CD14-positive monocyte (primary cell): Measurements from ENCODE around the gene SYTL3. TPM values are rescaled to one million over a fixed set of nuclear protein-coding genes. Genes with fewer than 3 reads are reported as not detected.

ENCODE experiments used
- DNase-seq, 3 donors: peaks; one replicate each; pipeline ENCODE4 v3.0.0-alpha.2; 2011 to 2022
- H2AFZ ChIP-seq: 2 replicates; pipeline ENCODE4 v1.6.0; 2012; ENCODE audit warnings: mild to moderate bottlenecking, low read depth, low read length, inconsistent platforms; ENCODE audit not compliant: insufficient read depth, poor library complexity, severe bottlenecking
- H3K27ac ChIP-seq, 2 donors: 1 replicate in 1 of 2; 2 replicates in 1 of 2; pipeline ENCODE4 v1.5.1; 2012 to 2013; ENCODE audit warnings: low read length in 2 of 2, control low read depth in 1 of 2, inconsistent platforms in 1 of 2, low read depth in 1 of 2, mild to moderate bottlenecking in 1 of 2
- H3K27me3 ChIP-seq, 2 donors: one replicate each; pipeline versions ENCODE4 v1.6.0 to v1.6.1; 2011 to 2013; ENCODE audit warnings: low read length in 2 of 2; ENCODE audit not compliant: control insufficient read depth in 2 of 2, insufficient read depth in 2 of 2
- H3K36me3 ChIP-seq, 2 donors: replicated peaks in 1 of 2; 1 replicate in 1 of 2; 2 replicates in 1 of 2; pipeline versions ENCODE4 v1.5.1 to v1.6.1; 2012 to 2013; ENCODE audit warnings: low read length in 2 of 2, control low read depth in 1 of 2, inconsistent platforms in 1 of 2, mild to moderate bottlenecking in 1 of 2; ENCODE audit not compliant: insufficient read depth in 2 of 2, control insufficient read depth in 1 of 2
- H3K4me1 ChIP-seq, 2 donors: 1 replicate in 1 of 2; 2 replicates in 1 of 2; pipeline versions ENCODE4 v1.5.1 to v1.6.1; 2012 to 2013; ENCODE audit warnings: low read length in 2 of 2, control low read depth in 1 of 2, inconsistent platforms in 1 of 2, mild to moderate bottlenecking in 1 of 2, moderate library complexity in 1 of 2; ENCODE audit not compliant: insufficient read depth in 2 of 2, control insufficient read depth in 1 of 2
- H3K4me2 ChIP-seq: replicated peaks from 2 replicates; pipeline ENCODE3; 2012; ENCODE audit warnings: low read length, moderate library complexity, mild to moderate bottlenecking; ENCODE audit not compliant: poor library complexity, severe bottlenecking; ENCODE audit errors: extremely low read depth
- H3K4me3 ChIP-seq, 3 experiments: fragments of 200-600 bp in 1 of 3; sonication (generic) in 1 of 3; replicated peaks in 1 of 3; 1 replicate in 2 of 3; 2 replicates in 1 of 3; pipeline ENCODE4 v1.5.1; 2011 to 2013; ENCODE audit warnings: low read length in 3 of 3, mild to moderate bottlenecking in 3 of 3, control low read depth in 2 of 3, low read depth in 2 of 3, inconsistent platforms in 1 of 3, moderate library complexity in 1 of 3
- H3K79me2 ChIP-seq: 2 replicates; pipeline ENCODE4 v1.6.0; 2012; ENCODE audit warnings: mild to moderate bottlenecking, control low read depth, inconsistent platforms, low read length, moderate library complexity; ENCODE audit not compliant: insufficient read depth
- H3K9ac ChIP-seq: 2 replicates; pipeline ENCODE4 v1.6.0; 2017; ENCODE audit warnings: low read length, mild to moderate bottlenecking; ENCODE audit not compliant: insufficient read depth, poor library complexity, severe bottlenecking
- H3K9me3 ChIP-seq, 2 donors: replicated peaks in 1 of 2; 1 replicate in 1 of 2; 2 replicates in 1 of 2; pipeline versions ENCODE4 v1.5.1 to v1.6.1; 2012 to 2013; ENCODE audit warnings: low read length in 2 of 2, control low read depth in 1 of 2; ENCODE audit not compliant: control insufficient read depth in 1 of 2, insufficient read depth in 1 of 2
- H4K20me1 ChIP-seq: 2 replicates; pipeline ENCODE4 v1.6.0; 2012; ENCODE audit warnings: mild to moderate bottlenecking, low read length, control low read depth, moderate library complexity; ENCODE audit not compliant: insufficient read depth
- H3K27ac Mint-ChIP-seq, 7 donors: one replicate each; pipeline ENCODE4 v1.8.0; 2020; ENCODE audit warnings: mild to moderate bottlenecking in 7 of 7, mixed read lengths in 7 of 7, moderate library complexity in 6 of 7, inconsistent platforms in 2 of 7
- H3K27me3 Mint-ChIP-seq, 3 donors: one replicate each; pipeline ENCODE4 v1.8.0; 2021 to 2022; ENCODE audit warnings: low read depth in 3 of 3, mild to moderate bottlenecking in 3 of 3, mixed read lengths in 3 of 3, moderate library complexity in 3 of 3, inconsistent platforms in 1 of 3
- H3K36me3 Mint-ChIP-seq, 2 donors: one replicate each; pipeline ENCODE4 v1.8.0; 2020; ENCODE audit warnings: mixed read lengths in 2 of 2, inconsistent platforms in 1 of 2, mild to moderate bottlenecking in 1 of 2
- H3K4me1 Mint-ChIP-seq: one replicate; pipeline ENCODE4 v1.8.0; 2020; ENCODE audit warnings: mild to moderate bottlenecking, mixed read lengths
- H3K4me3 Mint-ChIP-seq, 2 donors: one replicate each; pipeline ENCODE4 v1.8.0; 2020; ENCODE audit warnings: mild to moderate bottlenecking in 2 of 2, mixed read lengths in 2 of 2, moderate library complexity in 1 of 2
- H3K9me3 Mint-ChIP-seq, 7 donors: one replicate each; pipeline ENCODE4 v1.8.0; 2020 to 2022; ENCODE audit warnings: mixed read lengths in 7 of 7, mild to moderate bottlenecking in 6 of 7, moderate library complexity in 6 of 7, inconsistent platforms in 2 of 7
- CTCF ChIP-seq: fragments of 200-600 bp; IDR thresholded peaks from one replicate; pipeline ENCODE4 v1.8.0; 2022; ENCODE audit warnings: antibody characterized with exemption, mild to moderate bottlenecking
- WGBS: methylation state at CpG from one replicate; pipeline ENCODE4 v1.1.5; 2013; ENCODE audit warnings: missing lambda C conversion rate; ENCODE audit not compliant: insufficient coverage; 5-methylcytosine and 5-hydroxymethylcytosine counted together
- intact Hi-C, 2 donors: fragments of 100-400 bp; cut with micrococcal nuclease; formaldehyde crosslinking; loops; one replicate each; pipeline versions ENCODE4 v1.15.0 to v1.15.1; 2023
- polyA plus RNA-seq, 3 donors: library from polyadenylated mRNA; depleted of rRNA in 1 of 3; unstranded in 2 of 3; stranded (reverse) in 1 of 3; fragments of 300-500 nt in 2 of 3; fragments of >200 nt in 1 of 3; fragmentation: Illumina TruSeq in 2 of 3; gene quantifications; 1 replicate in 2 of 3; 2 replicates in 1 of 3; pipeline ENCODE4 v1.2.3, GENCODE V29; 2012 to 2021

The SYTL3 gene
- polyA plus RNA-seq, 3 donors: 14.6 to 18.7 (median 14.8) TPM

GRCh38 chr6:158688860-158689259 lies 39.0 kb downstream of the SYTL3 start:
- H3K9ac ChIP-seq: no peak overlapping the region
- peak in 1 of 3 donors; percentile 23 for DNase-seq
- H3K27me3 ChIP-seq: no peaks in the 10 kb centered on the region
- H4K20me1 ChIP-seq: no peaks in the 10 kb centered on the region
- Mint-ChIP-seq H3K9me3 (peaks cover 0 to 3% (median 0%) of the 10 kb centered on the region in 7 donors), H3K4me1 (peaks cover 41% of the 10 kb centered on the region), H3K27ac (no peak overlapping the region), H3K4me3 (no peak overlapping the region), H3K36me3 (peaks cover 20 to 29% of the 10 kb centered on the region in 2 donors), H3K27me3 (peaks cover 0 to 2% (median 1%) of the 10 kb centered on the region in 3 donors)
- H3K4me1 ChIP-seq: peaks cover 25 to 40% of the 10 kb centered on the region in 2 donors
- no peaks in the 10 kb centered on the region for H3K9me3 ChIP-seq
- WGBS: no CpG with 5 or more reads among the region's 1 CpG
- H3K36me3 ChIP-seq: peaks cover 2 to 8% of the 10 kb centered on the region in 2 donors
- TF ChIP-seq CTCF: no peak
- H2AFZ ChIP-seq: no peak overlapping the region
- intact Hi-C loops: loop anchor here in 1 of 2 donors (5.0 kb wide), 1 partner anchor 47 kb away; the partner anchor contains the start of gene DYNLT1
- no peak overlapping the region for H3K4me2 ChIP-seq
- no peak overlapping the region for H3K27ac ChIP-seq
- H3K79me2 ChIP-seq: no peaks in the 10 kb centered on the region
- no peak overlapping the region for H3K4me3 ChIP-seq

GRCh38 chr6:158694913-158695312 lies 45.1 kb downstream of the SYTL3 start:
- intact Hi-C loops: loop anchor here (5.0 to 10.0 kb wide), 3 partner anchors 50 to 470 kb away; partner anchors contain the start of gene DYNLT1 (in 1 of the 2)
- 17% methylated on average over 1 of the region's 3 CpGs for WGBS
- Histone ChIP-seq H3K27ac (no peak overlapping the region), H3K27me3 (no peaks in the 10 kb centered on the region), H2AFZ (no peak overlapping the region), H3K79me2 (no peaks in the 10 kb centered on the region), H3K9me3 (no peaks in the 10 kb centered on the region), H3K4me1 (peaks cover 2 to 12% of the 10 kb centered on the region in 2 donors), H3K4me3 (no peak overlapping the region), H3K9ac (no peak overlapping the region), H3K4me2 (no peak overlapping the region), H3K36me3 (peaks cover 3 to 9% of the 10 kb centered on the region in 2 donors), H4K20me1 (no peaks in the 10 kb centered on the region)
- Mint-ChIP-seq H3K4me3 (no peak overlapping the region), H3K4me1 (peaks cover 8% of the 10 kb centered on the region), H3K36me3 (peaks cover 13 to 31% of the 10 kb centered on the region in 2 donors), H3K9me3 (peaks cover 0 to 4% (median 0%) of the 10 kb centered on the region in 7 donors), H3K27ac (no peak overlapping the region), H3K27me3 (peaks cover 0 to 1% (median 0%) of the 10 kb centered on the region in 3 donors)
- DNase-seq: no peak
- TF ChIP-seq CTCF: no peak
